BE2C (cell line): ENCODE data around the gene BRD3.

Experiments
- DNase-seq: peaks from one replicate; pipeline ENCODE4 v3.0.0-alpha.2; 2020
- H3K27me3 ChIP-seq: fragments of 250-450 bp; sonication (Bioruptor Pico); 2 replicates; pipeline ENCODE4 v1.5.1; 2020; ENCODE audit warnings: mild to moderate bottlenecking
- H3K36me3 ChIP-seq: fragments of 250-450 bp; sonication (Bioruptor Pico); 2 replicates; pipeline ENCODE4 v1.5.1; 2020; ENCODE audit warnings: mild to moderate bottlenecking
- H3K4me1 ChIP-seq: fragments of 250-450 bp; sonication (Bioruptor Pico); 2 replicates; pipeline ENCODE4 v1.5.1; 2020
- H3K4me3 ChIP-seq: 2 replicates; pipeline ENCODE4 v1.5.1; 2011; ENCODE audit warnings: low read depth, low read length
- H3K9me3 ChIP-seq: fragments of 250-450 bp; sonication (Bioruptor Pico); 2 replicates; pipeline ENCODE4 v1.5.1; 2020
- TF ChIP-seq, protein P1 (sequence below): IDR thresholded peaks from 2 replicates; pipeline ENCODE4 v1.5.1; 2012; ENCODE audit warnings: mild to moderate bottlenecking, low read depth, low read length

The BRD3 gene

DNA sequence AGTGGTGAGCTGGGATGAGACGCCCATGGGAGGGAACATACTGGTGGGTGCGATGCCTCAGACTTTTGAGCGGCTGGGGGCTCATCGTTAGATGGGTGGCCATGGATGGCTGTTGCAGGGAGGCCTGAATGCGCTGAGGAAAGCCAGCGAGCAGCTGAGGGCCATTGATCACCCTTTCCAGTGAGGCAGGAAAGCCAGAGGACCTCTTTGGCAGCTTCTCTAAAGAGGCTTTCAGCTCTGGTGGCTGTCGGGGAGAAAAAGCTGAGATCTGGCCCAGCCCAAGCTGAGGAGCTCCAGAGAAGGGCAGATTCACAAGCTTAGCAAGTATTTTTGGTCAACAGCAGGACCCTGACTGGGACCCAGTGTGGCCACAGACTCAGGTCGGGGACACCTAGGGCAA, 62.4 kb downstream of the BRD3 start:
- no peaks in the 10 kb centered on the region for H3K36me3 ChIP-seq
- H3K9me3 ChIP-seq: no peaks in the 10 kb centered on the region
- no peak for DNase-seq
- H3K4me3 ChIP-seq: no peak overlapping the region
- TF ChIP-seq, protein P1, sequence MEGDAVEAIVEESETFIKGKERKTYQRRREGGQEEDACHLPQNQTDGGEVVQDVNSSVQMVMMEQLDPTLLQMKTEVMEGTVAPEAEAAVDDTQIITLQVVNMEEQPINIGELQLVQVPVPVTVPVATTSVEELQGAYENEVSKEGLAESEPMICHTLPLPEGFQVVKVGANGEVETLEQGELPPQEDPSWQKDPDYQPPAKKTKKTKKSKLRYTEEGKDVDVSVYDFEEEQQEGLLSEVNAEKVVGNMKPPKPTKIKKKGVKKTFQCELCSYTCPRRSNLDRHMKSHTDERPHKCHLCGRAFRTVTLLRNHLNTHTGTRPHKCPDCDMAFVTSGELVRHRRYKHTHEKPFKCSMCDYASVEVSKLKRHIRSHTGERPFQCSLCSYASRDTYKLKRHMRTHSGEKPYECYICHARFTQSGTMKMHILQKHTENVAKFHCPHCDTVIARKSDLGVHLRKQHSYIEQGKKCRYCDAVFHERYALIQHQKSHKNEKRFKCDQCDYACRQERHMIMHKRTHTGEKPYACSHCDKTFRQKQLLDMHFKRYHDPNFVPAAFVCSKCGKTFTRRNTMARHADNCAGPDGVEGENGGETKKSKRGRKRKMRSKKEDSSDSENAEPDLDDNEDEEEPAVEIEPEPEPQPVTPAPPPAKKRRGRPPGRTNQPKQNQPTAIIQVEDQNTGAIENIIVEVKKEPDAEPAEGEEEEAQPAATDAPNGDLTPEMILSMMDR: no peak
- no peaks in the 10 kb centered on the region for H3K27me3 ChIP-seq
- H3K4me1 ChIP-seq: peaks cover 10% of the 10 kb centered on the region

DNA sequence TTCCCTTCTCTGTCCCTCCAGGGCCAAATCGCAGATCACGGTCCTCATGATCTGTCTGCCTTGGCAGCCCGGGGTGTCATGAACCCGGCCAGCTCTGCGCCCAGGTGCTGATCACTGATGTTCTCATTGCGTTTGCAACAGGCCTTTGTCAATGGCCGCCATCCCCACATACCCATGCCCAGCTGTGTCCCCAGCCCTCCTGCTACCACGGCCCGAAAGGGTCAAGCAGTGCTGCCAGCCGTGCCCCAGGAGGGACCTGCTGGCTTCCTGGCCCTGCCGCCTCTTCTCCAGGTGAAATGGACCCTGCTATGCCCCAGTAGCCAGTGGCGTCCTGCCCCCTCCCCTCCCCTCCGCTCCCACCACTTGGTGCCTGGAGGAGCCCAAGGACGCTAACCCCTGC, 62.9 kb downstream of the BRD3 start:
- TF ChIP-seq, protein P1: no peak
- no peak overlapping the region for H3K4me3 ChIP-seq

DNA sequence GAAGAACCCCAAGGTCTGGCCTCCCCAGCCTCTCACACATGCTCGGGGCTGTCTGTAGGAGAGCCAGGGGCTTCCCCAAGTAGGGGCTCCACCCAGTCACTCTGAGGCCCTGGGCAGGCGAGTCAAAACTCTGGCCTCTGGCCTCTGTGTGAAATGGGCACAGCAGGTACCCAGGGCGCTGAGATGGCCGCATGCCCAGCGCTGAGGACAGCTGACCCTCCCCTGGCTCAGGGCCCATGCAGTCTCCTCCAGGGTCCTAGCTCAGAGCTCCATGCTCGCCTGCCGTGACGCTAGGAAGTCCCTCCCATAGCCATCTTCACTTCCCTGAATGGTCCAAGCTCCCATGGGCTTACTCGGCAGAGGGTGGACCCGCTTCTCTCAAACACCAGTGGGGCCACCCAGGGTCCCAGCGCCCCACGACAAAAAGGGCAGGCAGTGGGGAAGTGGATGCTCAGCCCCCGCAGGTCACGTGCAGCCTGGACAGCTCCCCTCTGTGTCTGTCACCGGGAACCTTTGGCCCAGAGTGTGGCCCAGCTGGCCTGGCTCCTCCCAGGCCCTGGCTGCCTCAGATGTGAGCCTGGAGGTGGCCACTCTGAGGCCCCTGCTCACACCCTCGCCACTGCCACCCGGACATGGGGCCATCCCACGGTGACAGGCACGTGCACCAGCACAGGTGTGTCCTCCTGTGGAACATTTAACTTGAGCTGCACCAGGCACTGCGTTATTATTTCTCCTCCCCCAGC, 63.5 kb downstream of the BRD3 start:
- no peak for DNase-seq
- H3K4me3 ChIP-seq: no peak overlapping the region
- TF ChIP-seq, protein P1: no peak

More for the DNA sequence above, 62.9 kb downstream of the BRD3 start:
- Histone ChIP-seq H3K9me3 (no peaks in the 10 kb centered on the region), H3K27me3 (no peaks in the 10 kb centered on the region), H3K4me1 (peaks cover 10% of the 10 kb centered on the region), H3K36me3 (no peaks in the 10 kb centered on the region)
- DNase-seq: no peak

DNA sequence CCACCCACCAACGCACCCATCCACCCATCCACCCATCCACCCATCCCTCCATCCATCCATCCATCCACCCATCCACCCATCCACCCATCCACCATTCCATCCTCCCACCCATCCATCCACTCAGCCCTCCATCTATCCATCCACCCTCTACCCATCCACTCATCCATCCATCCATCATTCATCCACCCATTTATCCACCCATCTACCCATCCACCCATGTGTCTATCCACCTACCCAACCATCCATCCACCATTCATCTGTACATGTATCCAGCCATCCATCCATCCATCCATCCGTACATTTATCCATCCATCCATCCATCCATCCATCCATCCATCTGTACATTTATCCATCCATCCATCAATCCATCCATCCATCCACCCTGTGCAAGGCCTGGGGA, 64.6 kb downstream of the BRD3 start:
- H3K27me3 ChIP-seq: no peaks in the 10 kb centered on the region
- no peaks in the 10 kb centered on the region for H3K9me3 ChIP-seq
- H3K4me1 ChIP-seq: peaks cover 10% of the 10 kb centered on the region
- no peaks in the 10 kb centered on the region for H3K36me3 ChIP-seq
- no peak for DNase-seq
- TF ChIP-seq, protein P1: no peak
- no peak overlapping the region for H3K4me3 ChIP-seq

More for the DNA sequence above, 63.5 kb downstream of the BRD3 start:
- no peaks in the 10 kb centered on the region for H3K9me3 ChIP-seq
- no peaks in the 10 kb centered on the region for H3K36me3 ChIP-seq
- peaks cover 10% of the 10 kb centered on the region for H3K4me1 ChIP-seq
- H3K27me3 ChIP-seq: no peaks in the 10 kb centered on the region

DNA sequence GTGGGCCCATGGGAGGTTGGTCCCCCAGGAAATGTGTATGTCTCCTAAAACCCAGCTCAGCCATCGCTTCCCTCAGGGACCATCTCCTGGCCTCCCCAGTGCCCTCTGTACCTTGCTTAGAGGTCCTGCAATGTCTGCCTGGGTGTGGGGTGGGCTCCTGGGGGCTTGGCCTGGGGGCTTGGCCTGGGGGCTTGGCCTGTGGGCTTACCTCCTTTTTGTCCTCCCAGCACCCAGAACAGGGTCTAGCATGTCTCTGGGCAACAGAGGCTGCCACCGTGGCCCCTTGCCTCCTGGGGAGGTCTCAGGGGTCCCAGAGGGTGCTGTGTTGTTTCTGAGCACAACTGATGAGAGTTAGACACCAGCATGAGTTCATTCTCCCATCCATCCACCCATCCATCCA, 65.0 kb downstream of the BRD3 start:
- DNase-seq: no peak
- H3K36me3 ChIP-seq: no peaks in the 10 kb centered on the region
- no peaks in the 10 kb centered on the region for H3K9me3 ChIP-seq
- no peaks in the 10 kb centered on the region for H3K27me3 ChIP-seq
- TF ChIP-seq, protein P1: no peak
- H3K4me3 ChIP-seq: no peak overlapping the region
- H3K4me1 ChIP-seq: peaks cover 10% of the 10 kb centered on the region

DNA sequence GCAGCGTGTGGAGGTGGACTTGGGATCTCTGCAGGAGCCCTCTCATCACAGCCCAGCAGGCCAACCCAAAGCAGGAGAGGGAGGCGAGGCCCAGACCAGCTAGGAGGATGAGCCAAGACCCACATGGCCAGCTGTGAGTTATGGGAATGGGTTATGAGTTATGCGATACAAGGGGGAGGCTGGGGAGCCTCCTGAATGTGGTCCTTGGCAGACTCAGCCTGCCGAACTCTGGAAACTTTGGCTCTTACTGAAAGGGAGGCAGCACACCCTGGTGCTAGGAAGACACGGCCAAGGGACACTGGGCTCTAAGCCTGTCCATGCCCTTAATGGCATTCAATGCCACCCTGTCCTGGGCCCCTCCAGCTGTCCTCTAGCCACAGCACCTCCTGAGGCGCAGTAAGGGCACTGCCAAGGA, 68.0 kb downstream of the BRD3 start:
- TF ChIP-seq, protein P1: no peak
- H3K4me1 ChIP-seq: peaks cover 3% of the 10 kb centered on the region; the same call in 1 of the 2 replicates
- no peaks in the 10 kb centered on the region for H3K9me3 ChIP-seq
- no peak for DNase-seq
- no peak overlapping the region for H3K4me3 ChIP-seq
- no peaks in the 10 kb centered on the region for H3K27me3 ChIP-seq
- H3K36me3 ChIP-seq: no peaks in the 10 kb centered on the region
